HEK293T (cell line): Measurements from ENCODE around the gene VEPH1.

Experiments used
- CTCF ChIA-PET: fragments of 350-600 bp; formaldehyde crosslinking; extraction: SDS; loops from one replicate; lab custom pipeline; 2021; ENCODE audit warnings: antibody characterized with exemption, inconsistent platforms; lab: Yijun Ruan, JAX
- POLR2A ChIA-PET: fragments of 350-600 bp; formaldehyde crosslinking; extraction: SDS; loops from one replicate; lab custom pipeline; 2020; ENCODE audit warnings: antibody characterized with exemption, inconsistent platforms; lab: Yijun Ruan, JAX
- DNase-seq: peaks from one replicate; pipeline ENCODE4 v3.0.0; 2012; ENCODE audit warnings: mixed read lengths; ENCODE audit errors: extremely low spot score
- ARNT ChIP-seq: fragments of 450-650 bp; IDR thresholded peaks from 2 replicates; pipeline ENCODE4 v1.6.1; 2017; ENCODE audit warnings: mild to moderate bottlenecking
- BHLHE40 ChIP-seq: fragments of 450-650 bp; IDR thresholded peaks from 2 replicates; pipeline ENCODE4 v1.6.1; 2016; ENCODE audit warnings: mild to moderate bottlenecking, moderate library complexity, borderline replicate concordance
- CTBP1 ChIP-seq: fragments of 450-650 bp; IDR thresholded peaks from 2 replicates; pipeline ENCODE4 v1.6.1; 2016; ENCODE audit warnings: borderline replicate concordance
- ELF4 ChIP-seq: fragments of 450-650 bp; IDR thresholded peaks from 2 replicates; pipeline ENCODE4 v1.6.1; 2017; ENCODE audit warnings: antibody characterized with exemption
- FOXA1 ChIP-seq: fragments of 450-650 bp; IDR thresholded peaks from 2 replicates; pipeline ENCODE4 v1.6.1; 2016; ENCODE audit warnings: mild to moderate bottlenecking
- FOXK2 ChIP-seq: fragments of 450-650 bp; IDR thresholded peaks from 2 replicates; pipeline ENCODE4 v1.6.1; 2016; ENCODE audit warnings: mild to moderate bottlenecking
- FOXM1 ChIP-seq: fragments of 450-650 bp; IDR thresholded peaks from 2 replicates; pipeline ENCODE4 v1.6.1; 2017; ENCODE audit warnings: mild to moderate bottlenecking, borderline replicate concordance
- HDGF ChIP-seq: fragments of 450-650 bp; IDR thresholded peaks from 2 replicates; pipeline ENCODE4 v1.6.1; 2017; ENCODE audit warnings: antibody characterized with exemption, borderline replicate concordance
- L3MBTL2 ChIP-seq: fragments of 450-650 bp; conservative IDR thresholded peaks from 2 replicates; pipeline ENCODE4 v1.6.1; 2016; ENCODE audit warnings: mild to moderate bottlenecking
- LEF1 ChIP-seq: fragments of 450-650 bp; IDR thresholded peaks from 2 replicates; pipeline ENCODE4 v1.6.1; 2017; ENCODE audit warnings: mild to moderate bottlenecking, borderline replicate concordance
- NFRKB ChIP-seq: fragments of 450-650 bp; IDR thresholded peaks from 2 replicates; pipeline ENCODE4 v1.6.1; 2016; ENCODE audit warnings: mild to moderate bottlenecking, moderate library complexity
- SP1 ChIP-seq: fragments of 450-650 bp; IDR thresholded peaks from 2 replicates; pipeline ENCODE4 v1.6.1; 2017
- SUZ12 ChIP-seq: fragments of 450-650 bp; IDR thresholded peaks from 2 replicates; pipeline ENCODE4 v1.6.1; 2016; ENCODE audit warnings: mild to moderate bottlenecking
- TARDBP ChIP-seq: fragments of 450-650 bp; IDR thresholded peaks from 2 replicates; pipeline ENCODE4 v1.6.1; 2016
- ZNF384 ChIP-seq: fragments of 450-650 bp; IDR thresholded peaks from 2 replicates; pipeline ENCODE4 v1.6.1; 2016
- TF ChIP-seq, protein P1 (sequence below): fragments of 450-650 bp; IDR thresholded peaks from 2 replicates; pipeline ENCODE4 v1.6.1; 2016

VEPH1 gene

DNA sequence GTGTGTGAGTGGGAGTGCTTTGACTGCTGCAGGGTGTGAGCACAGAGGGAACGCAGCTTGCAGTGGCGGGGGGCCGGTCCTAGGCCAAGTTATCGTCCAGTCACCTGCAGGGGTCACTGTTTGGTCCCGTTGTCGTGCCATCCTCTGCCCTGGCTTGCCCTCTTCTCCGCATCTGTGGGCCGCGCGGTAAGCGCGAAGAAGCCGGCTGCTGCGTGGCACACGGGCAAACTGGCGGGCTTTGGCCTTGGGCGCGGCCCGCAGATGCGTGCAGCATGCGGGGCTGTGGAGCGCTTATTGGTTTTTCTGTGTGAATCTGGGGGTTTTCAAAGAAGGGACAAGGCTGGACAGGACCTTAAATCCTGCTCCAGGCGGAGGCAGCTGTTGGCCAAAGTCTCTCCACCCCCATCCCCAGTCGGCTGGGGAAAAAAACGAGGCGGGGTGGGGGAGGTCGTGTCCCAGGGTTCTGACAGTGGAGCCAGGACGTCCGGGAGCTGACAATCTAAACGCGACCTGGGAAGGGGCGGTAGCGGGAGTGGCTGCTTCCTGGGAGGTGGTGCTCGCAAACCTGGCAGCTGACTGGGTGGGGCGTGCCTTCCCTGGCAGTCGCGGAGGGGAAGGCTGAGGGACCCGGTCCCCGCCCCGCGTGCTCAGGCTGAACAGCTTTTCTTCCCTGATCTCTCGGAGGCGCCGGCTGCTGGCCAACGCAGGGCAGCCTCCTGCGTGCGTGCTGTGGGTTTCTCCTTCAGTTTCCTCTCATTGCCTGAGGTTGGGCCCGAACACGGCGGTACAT, 39.7 kb upstream of the VEPH1 start:
- ChIA-PET CTCF (no interaction called here), POLR2A (no interaction called here)
- DNase-seq, result no peak
- TF ChIP-seq ZNF384, result no peak
- TF ChIP-seq FOXA1, result no peak
- TF ChIP-seq SP1, result no peak
- no peak for TF ChIP-seq HDGF
- TF ChIP-seq ARNT, result no peak
- TF ChIP-seq FOXK2, result no peak
- TF ChIP-seq, protein P1, sequence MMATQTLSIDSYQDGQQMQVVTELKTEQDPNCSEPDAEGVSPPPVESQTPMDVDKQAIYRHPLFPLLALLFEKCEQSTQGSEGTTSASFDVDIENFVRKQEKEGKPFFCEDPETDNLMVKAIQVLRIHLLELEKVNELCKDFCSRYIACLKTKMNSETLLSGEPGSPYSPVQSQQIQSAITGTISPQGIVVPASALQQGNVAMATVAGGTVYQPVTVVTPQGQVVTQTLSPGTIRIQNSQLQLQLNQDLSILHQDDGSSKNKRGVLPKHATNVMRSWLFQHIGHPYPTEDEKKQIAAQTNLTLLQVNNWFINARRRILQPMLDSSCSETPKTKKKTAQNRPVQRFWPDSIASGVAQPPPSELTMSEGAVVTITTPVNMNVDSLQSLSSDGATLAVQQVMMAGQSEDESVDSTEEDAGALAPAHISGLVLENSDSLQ, result no peak
- no peak for TF ChIP-seq FOXM1
- TF ChIP-seq TARDBP, result no peak
- no peak for TF ChIP-seq LEF1
- TF ChIP-seq SUZ12, result no peak
- no peak for TF ChIP-seq CTBP1
- TF ChIP-seq ELF4, result no peak
- no peak for TF ChIP-seq NFRKB

DNA sequence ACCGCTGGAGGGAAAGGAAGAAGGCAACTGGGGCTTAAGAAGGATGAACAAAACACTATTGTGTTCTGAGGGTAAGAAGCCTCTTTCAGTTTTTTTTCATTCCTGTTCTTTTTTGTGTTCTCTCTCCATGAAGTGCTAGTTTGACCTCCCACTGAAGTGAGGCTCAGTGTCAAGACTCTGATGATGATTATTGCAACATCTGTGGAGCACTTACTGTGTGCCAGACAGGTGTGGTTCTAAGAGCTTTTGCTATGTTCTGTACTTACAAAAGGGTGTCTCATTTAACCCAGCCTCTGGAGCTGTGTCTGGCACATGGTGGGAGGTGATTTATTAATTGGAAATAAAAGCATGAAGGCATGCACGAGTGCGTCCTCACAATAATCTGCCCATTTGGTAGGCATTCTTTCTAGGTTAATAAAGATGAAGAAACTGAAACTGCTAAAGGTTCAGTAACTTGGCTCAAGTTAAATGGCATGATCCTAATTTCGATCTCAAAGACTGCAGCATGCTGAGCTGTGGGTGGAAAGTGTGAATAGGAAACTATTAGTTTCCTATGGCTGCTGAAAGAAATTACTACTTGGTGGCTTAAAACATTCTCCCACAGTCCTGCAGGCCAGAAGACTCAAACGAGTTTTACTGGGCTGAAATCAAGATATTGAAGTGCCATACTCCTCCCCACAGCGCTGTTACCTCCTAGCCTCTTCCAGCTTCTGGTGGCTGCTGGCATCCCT, 38.5 kb upstream of the VEPH1 start:
- TF ChIP-seq BHLHE40 (no peak), FOXK2 (no peak), LEF1 (no peak), TARDBP (no peak), NFRKB (no peak), ZNF384 (no peak), ARNT (no peak), FOXM1 (no peak), SUZ12 (no peak), ELF4 (no peak), SP1 (no peak), HDGF (no peak), L3MBTL2 (no peak), FOXA1 (no peak), CTBP1 (no peak)
- TF ChIP-seq, protein P1, result no peak
- POLR2A ChIA-PET, result no interaction called here
- CTCF ChIA-PET, result no interaction called here
- no peak for DNase-seq

DNA sequence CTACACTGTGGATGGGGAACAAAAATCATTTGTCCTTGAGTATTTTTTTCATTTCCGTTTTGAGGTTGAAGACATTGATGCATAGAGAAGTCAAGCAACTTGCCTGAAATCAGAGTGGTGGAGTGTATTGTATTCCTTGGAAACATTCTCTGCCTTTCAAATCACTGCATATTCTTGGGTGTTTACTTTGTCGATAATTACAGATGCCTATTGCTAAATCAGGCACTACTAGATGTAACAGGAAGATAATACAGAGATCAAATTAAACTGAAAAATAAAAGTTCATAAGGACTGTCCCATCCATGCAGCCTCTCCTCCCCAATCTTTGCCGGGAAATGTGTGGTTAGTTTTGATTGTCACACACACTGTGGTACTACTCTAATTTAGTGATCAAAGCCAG, 37.4 kb upstream of the VEPH1 start:
- ChIA-PET CTCF (no interaction called here), POLR2A (no interaction called here)
- no peak for TF ChIP-seq ZNF384
- no peak for TF ChIP-seq CTBP1
- TF ChIP-seq HDGF, result no peak
- TF ChIP-seq SP1, result no peak
- no peak for TF ChIP-seq FOXK2
- TF ChIP-seq, protein P1, result no peak
- TF ChIP-seq NFRKB, result no peak
- DNase-seq, result no peak

DNA sequence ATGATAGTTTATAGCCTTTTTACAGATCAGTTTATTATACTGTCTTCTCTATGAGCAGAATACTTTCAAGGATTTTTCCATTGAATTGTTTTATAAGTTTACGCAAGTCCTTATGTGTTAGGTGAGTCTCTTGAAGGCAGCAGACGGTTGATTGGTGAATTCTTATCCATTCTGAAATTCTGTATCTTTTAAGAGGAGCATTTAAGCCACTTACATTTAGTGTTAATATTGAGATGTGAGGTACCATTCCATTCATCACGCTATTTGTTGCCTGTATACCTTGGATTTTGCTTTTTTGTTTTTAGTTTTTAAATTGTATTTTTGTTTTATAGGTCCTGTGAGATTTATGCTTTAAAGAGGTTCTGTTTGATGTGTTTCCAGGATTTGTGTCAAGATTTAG, 32.5 kb upstream of the VEPH1 start:
- DNase-seq, result no peak
- no peak for TF ChIP-seq ZNF384
- TF ChIP-seq TARDBP, result no peak
- TF ChIP-seq SUZ12, result no peak
- TF ChIP-seq NFRKB, result no peak
- TF ChIP-seq BHLHE40, result no peak
- TF ChIP-seq CTBP1, result no peak
- TF ChIP-seq FOXK2, result no peak
- TF ChIP-seq, protein P1, result no peak
- POLR2A ChIA-PET, result no interaction called here
- CTCF ChIA-PET, result interaction anchor here (0.7 kb wide), 1 partner anchor 155 kb away, joined by 3 read pairs; no protein-coding TSS in a partner anchor

DNA sequence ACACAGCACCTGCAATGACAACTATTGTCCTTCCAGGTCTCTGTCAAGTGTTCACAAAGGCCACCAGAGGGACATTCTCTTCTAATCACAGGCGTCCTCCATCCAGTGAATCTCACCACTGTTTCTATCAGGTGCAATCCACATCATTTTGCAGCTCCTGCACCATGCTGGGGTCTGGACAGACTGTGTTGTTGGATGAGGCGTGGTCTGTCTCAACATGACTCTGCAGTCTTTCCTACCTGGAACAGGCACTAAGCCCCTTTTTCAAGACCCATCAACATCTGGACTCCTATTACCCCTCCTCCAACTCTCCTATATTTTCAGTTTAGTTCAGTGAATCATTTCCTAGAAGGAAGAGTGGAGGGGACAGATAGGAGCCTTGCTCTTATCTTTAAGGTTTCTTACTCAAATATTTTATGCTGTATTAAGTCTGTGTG, 31.5 kb upstream of the VEPH1 start:
- no peak for DNase-seq
- ChIA-PET CTCF (no interaction called here), POLR2A (interaction anchor here (0.7 kb wide), 1 partner anchor 20 kb away, joined by 3 read pairs; no protein-coding TSS in a partner anchor)
- TF ChIP-seq NFRKB, result no peak
